CD4-positive, alpha-beta T cell treated with Interleukin-15 for 4 hours (primary cell): ENCODE results near the gene BAZ1A.
A peak's percentile ranks its signal among the peaks of the same experiment; 100 is the strongest.
"Not testable (repeated sequence)": the region's sequence is repeated elsewhere in the genome, so short reads cannot be mapped to it uniquely, and the experiment has no call there.

Experiments used
- DNase-seq: peaks from one replicate; pipeline ENCODE4 v3.0.0-alpha.2; 2020; ENCODE audit warnings: low spot score

The BAZ1A gene

DNA sequence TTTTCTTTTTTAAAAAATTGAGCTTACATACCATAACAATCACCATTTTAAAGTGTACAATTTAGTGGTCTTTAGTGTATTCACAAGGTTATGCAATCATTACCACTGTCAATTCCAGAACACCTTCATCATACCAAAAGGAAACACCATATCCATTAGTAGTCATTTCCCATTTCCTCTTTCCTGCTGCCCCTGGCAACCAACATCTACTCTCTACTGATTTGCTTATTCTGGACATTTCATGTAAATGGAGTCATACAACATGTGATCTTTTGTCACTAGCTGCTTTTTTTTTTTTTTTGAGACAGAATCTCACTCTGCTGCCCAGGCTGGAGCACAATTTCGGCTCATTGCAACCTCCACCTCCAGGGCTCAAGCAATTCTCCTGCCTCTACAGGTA is 93.9 kb downstream of the BAZ1A start:
- DNase-seq, result no peak

GRCh38 chr14:34780646-34781045 is 94.5 kb downstream of the BAZ1A start:
- no peak for DNase-seq

GRCh38 chr14:34778744-34779143 is 96.4 kb downstream of the BAZ1A start:
- no peak for DNase-seq

- DNase-seq, result no peak
These were observed 98.5 kb downstream of the BAZ1A start for GRCh38 chr14:34776611-34777010.

- no peak for DNase-seq
These were observed 99.2 kb downstream of the BAZ1A start for GRCh38 chr14:34775922-34776321.

DNA sequence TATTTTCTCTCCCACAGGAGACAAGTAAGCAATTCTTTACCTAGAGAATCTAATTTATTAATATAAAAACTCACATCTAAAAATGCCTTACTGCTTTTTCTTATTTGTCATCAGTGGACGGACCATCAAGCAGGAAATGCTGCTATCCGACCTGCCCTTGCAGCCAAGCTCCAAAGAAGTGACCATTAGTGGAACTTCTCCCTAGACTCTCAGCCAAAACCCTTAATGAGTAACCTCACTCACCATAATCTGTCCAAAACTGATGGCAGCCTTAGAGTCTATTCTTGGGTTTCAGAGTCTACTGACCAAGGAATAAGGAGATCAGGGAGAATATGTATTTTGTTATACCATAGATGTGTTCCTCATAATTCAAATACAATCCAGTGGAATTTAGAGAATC is 99.8 kb downstream of the BAZ1A start:
- no peak for DNase-seq

GRCh38 chr14:34770901-34771300 is 104.3 kb downstream of the BAZ1A start:
- no peak for DNase-seq

DNA sequence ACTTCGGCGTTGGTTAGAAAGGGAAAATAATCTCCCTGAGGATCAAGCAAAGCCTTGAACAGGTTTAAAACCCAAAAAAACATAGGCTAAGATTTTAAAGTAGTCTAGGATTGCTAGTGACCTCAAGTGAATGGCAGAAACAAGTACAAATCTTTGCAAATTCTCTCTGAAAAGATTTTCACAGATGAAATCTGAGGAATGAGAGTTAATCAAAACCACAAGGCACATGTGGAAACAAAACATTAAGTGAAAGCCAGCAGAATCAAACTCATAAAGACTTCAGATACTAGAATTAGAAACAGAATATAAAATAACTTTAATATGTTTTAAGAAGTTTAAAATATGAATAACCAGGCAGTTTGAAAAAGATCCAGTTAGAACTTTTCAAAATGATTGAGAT is 108.6 kb downstream of the BAZ1A start:
- DNase-seq, result no peak

DNA sequence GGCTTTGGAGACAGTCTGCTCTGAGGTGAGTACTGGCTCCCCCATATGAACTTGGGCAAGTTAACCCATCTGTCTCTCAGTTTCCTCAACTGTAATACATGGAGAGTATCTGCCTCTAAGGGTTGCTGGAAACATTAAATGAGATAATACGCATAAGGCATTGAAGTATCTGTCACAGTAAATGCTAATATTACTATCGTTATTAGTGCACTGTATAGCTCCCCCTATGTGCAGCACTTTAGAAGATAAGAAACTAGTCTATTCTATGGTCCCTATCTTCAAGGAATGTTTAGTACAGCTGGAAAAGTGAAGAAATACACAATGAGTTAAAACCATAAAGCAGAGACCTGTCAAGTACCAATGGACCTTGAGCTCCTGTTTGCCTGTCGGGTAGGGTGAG is 109.1 kb downstream of the BAZ1A start:
- DNase-seq, result no peak

GRCh38 chr14:34755215-34755614 is 119.9 kb downstream of the BAZ1A start:
- DNase-seq, result no peak

DNA sequence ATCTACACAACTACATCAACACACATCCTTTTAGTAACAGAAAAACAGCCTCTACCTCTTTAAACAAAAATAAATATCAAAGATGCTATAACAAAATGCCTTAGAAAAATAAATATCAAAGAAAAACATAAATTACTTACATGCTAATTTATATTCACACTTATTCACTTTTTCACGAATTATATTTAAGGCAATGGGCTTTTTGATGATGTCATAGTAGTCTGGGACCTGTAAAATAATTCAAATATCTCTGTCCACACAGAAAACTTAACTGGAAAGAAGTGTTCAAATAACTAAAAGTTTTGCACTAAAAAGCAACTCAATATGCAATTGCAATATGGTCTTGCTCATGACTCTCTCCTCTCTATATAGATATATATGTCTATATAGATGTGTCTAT is 120.5 kb downstream of the BAZ1A start:
- no peak for DNase-seq

DNA sequence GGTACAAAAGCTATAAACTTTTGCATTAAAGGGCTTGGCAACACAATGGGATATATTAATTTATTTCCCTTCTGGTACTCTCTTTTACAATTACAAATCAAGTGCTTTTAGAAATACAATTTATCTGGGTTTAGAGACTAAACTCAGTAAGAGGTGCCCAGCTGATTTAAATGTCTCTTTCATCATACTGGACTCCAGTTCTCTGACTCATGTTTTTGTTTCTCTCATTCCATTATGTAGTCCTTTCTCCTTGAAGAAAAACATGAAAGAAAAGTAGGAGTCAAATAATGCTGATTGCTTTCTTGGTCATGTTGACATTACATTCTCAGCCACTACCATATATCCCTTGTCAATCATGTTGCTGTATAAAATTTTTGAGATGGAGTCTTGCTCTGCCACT is 124.5 kb downstream of the BAZ1A start:
- DNase-seq, result no peak

GRCh38 chr14:34750233-34750632 is 124.9 kb downstream of the BAZ1A start:
- no peak for DNase-seq

- DNase-seq, result no peak
These were observed 125.8 kb downstream of the BAZ1A start for GRCh38 chr14:34749408-34749807.

GRCh38 chr14:34742270-34743115 is 132.7 kb downstream of the BAZ1A start:
- no peak for DNase-seq

DNA sequence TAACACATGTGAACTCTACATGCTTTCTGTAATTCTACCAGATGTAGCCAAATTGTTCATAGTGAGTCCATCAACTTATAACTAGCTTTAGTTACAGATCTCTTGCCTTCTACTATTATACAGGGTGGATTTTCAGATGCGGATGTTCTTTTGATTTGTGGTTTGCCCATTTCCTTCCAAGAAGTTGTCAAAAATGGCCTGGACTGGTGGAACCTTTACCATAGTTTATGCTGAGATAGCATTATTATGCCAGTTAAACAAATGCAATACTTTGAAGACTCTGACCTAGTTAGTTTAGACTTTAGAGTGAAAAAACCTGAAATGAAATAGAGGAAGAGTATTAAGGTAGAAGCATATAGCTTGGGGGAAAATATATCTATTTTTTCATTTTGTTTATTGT is 133.3 kb downstream of the BAZ1A start:
- DNase-seq, result peak; percentile 30

GRCh38 chr14:34740139-34740538 is 135.0 kb downstream of the BAZ1A start:
- not testable (repeated sequence) for DNase-seq

GRCh38 chr14:34737079-34737478 is 138.1 kb downstream of the BAZ1A start:
- not testable (repeated sequence) for DNase-seq

GRCh38 chr14:34733245-34733644 is 141.9 kb downstream of the BAZ1A start:
- no peak for DNase-seq

GRCh38 chr14:34732802-34733201 is 142.4 kb downstream of the BAZ1A start:
- DNase-seq, result no peak

GRCh38 chr14:34723867-34724266 is 151.3 kb downstream of the BAZ1A start:
- no peak for DNase-seq

DNA sequence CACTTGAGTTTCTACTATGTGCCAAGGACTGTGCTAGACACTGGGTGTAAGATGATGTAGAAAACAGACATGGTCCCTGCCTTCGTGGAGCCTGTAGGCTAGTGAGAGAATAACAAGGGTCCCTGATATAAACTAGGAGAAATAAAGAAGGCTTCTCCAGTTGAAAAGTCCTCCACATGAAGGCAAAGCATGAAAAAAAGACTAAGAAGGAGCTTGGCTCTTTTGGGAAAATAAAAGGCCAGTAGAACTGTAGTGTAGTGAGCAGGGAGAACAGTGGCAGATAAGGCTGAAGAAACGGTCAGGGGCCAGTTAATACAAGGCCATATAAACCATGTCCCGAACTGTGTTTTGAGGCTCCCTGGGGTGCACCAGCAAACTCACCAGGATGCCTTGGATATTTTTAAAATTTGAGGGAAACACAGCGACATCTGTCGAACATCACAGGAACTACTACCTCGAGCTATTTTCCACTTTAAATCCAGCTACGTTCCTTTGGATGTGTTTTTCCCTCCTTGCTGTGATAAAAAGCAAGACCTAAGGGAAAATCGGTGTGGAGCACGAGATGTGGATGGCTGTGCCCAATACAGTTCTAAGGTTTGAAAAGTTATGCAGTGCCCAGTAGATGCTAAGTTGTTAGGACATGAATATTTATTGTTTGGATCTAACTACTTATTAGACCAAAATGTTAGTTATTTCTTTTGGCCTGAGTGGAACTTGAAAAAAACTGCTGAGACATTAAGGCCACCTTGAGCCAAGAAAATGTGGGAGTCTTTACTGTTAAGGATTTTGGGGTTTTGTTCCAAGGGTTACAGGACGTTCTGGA is 152.2 kb downstream of the BAZ1A start:
- peak; percentile 54 for DNase-seq

GRCh38 chr14:34721129-34721528 is 154.0 kb downstream of the BAZ1A start:
- no peak for DNase-seq
